HepG2 (cell line): ENCODE measurements around the gene WDR54. TPM values are rescaled to one million over a fixed set of nuclear protein-coding genes. Genes with fewer than 3 reads are reported as not detected.

Source experiments
- BORCS8-MEF2B ChIP-seq: sonication (generic); formaldehyde crosslinking; IDR thresholded peaks from 2 replicates; pipeline ENCODE4 v1.8.0; 2022; ENCODE audit warnings: mild to moderate bottlenecking, missing genetic modification reagents
- ERF ChIP-seq: IDR thresholded peaks from 2 replicates; pipeline ENCODE4 v1.6.1; 2018; ENCODE audit warnings: missing biosample characterization, missing genetic modification reagents
- FOSL1 ChIP-seq: sonication (generic); formaldehyde crosslinking; IDR thresholded peaks from 2 replicates; pipeline ENCODE4 v1.9.0; 2021; ENCODE audit warnings: missing genetic modification reagents, borderline replicate concordance
- FOXJ3 ChIP-seq: sonication (generic); formaldehyde crosslinking; IDR thresholded peaks from 2 replicates; pipeline ENCODE4 v1.4.0; 2020; ENCODE audit warnings: missing genetic modification reagents, mild to moderate bottlenecking, borderline replicate concordance
- JUNB ChIP-seq: sonication (generic); formaldehyde crosslinking; IDR thresholded peaks from 2 replicates; pipeline ENCODE4 v1.8.0; 2022; ENCODE audit warnings: missing genetic modification reagents, mild to moderate bottlenecking, borderline replicate concordance
- PHF21A ChIP-seq: sonication (generic); formaldehyde crosslinking; IDR thresholded peaks from 2 replicates; pipeline ENCODE4 v1.5.0; 2020; ENCODE audit warnings: mild to moderate bottlenecking, missing genetic modification reagents
- POLR2AphosphoS5 ChIP-seq: IDR thresholded peaks from 2 replicates; pipeline ENCODE4 v1.6.1; 2012; ENCODE audit warnings: low read depth, low read length
- RBFOX2 ChIP-seq: fragments of 200-400 bp; formaldehyde crosslinking; IDR thresholded peaks from 2 replicates; pipeline ENCODE4 v1.6.1; 2017; ENCODE audit warnings: low read depth, mild to moderate bottlenecking, low read length
- SP140L ChIP-seq: sonication (generic); formaldehyde crosslinking; IDR thresholded peaks from 2 replicates; pipeline ENCODE4 v1.4.0; 2020; ENCODE audit warnings: missing genetic modification reagents, borderline replicate concordance
- SRSF1 ChIP-seq: fragments of 200-400 bp; formaldehyde crosslinking; optimal IDR thresholded peaks from 2 replicates; pipeline ENCODE3; 2017; ENCODE audit warnings: mild to moderate bottlenecking, low read depth, low read length, moderate library complexity
- TGIF2 ChIP-seq: IDR thresholded peaks from 2 replicates; pipeline ENCODE4 v1.6.1; 2016; ENCODE audit warnings: control low read depth, missing compliant biosample characterization
- USF2 ChIP-seq, 2 experiments: sonication (generic) in 1 of 2; formaldehyde crosslinking in 1 of 2; IDR thresholded peaks; 2 replicates each; pipeline versions ENCODE4 v1.5.1 to v1.6.1; 2011 to 2020; ENCODE audit warnings: borderline replicate concordance in 1 of 2, low read depth in 1 of 2, low read length in 1 of 2, mild to moderate bottlenecking in 1 of 2, missing genetic modification reagents in 1 of 2, moderate library complexity in 1 of 2
- ZFY ChIP-seq: sonication (generic); formaldehyde crosslinking; IDR thresholded peaks from 2 replicates; pipeline ENCODE4 v1.4.0; 2020; ENCODE audit warnings: missing genetic modification reagents
- ZNF124 ChIP-seq: sonication (generic); formaldehyde crosslinking; IDR thresholded peaks from 2 replicates; pipeline ENCODE4 v1.4.0; 2020; ENCODE audit warnings: missing genetic modification reagents
- ZNF205 ChIP-seq: IDR thresholded peaks from 2 replicates; pipeline ENCODE4 v1.6.1; 2018; ENCODE audit warnings: missing biosample characterization, missing genetic modification reagents
- ZNF367 ChIP-seq: sonication (generic); formaldehyde crosslinking; IDR thresholded peaks from 2 replicates; pipeline ENCODE4 v1.4.0; 2020; ENCODE audit warnings: missing genetic modification reagents, borderline replicate concordance
- ZNF441 ChIP-seq: sonication (generic); formaldehyde crosslinking; IDR thresholded peaks from 2 replicates; pipeline ENCODE4 v1.7.0; 2021; ENCODE audit warnings: missing genetic modification reagents, borderline replicate concordance
- ZNF547 ChIP-seq: sonication (generic); formaldehyde crosslinking; IDR thresholded peaks from 2 replicates; pipeline ENCODE4 v1.5.1; 2020; ENCODE audit warnings: mild to moderate bottlenecking, missing genetic modification reagents
- ZNF607 ChIP-seq: sonication (generic); formaldehyde crosslinking; IDR thresholded peaks from 2 replicates; pipeline ENCODE4 v1.5.1; 2020; ENCODE audit warnings: missing genetic modification reagents, mild to moderate bottlenecking, borderline replicate concordance
- ZNF883 ChIP-seq: sonication (generic); formaldehyde crosslinking; IDR thresholded peaks from 2 replicates; pipeline ENCODE4 v1.5.1; 2020; ENCODE audit warnings: mild to moderate bottlenecking, missing genetic modification reagents; ENCODE audit errors: not compliant biosample characterization
- polyA plus RNA-seq, 8 experiments: library from polyadenylated mRNA; depleted of rRNA in 3 of 8; stranded (reverse) in 7 of 8; unstranded in 1 of 8; fragments of >200 nt; fragmentation: Illumina TruSeq in 4 of 8; extraction: Trizol in 4 of 8; gene quantifications; 2 replicates each; pipeline versions ENCODE4 v1.2.1 to v1.2.3, GENCODE V29; 2011 to 2016; ENCODE audit warnings: low read depth in 4 of 8, missing spikeins in 1 of 8, mixed read lengths in 1 of 8; ENCODE audit not compliant: insufficient read depth in 1 of 8
- total RNA-seq, 5 experiments: library from RNA; depleted of rRNA; stranded (reverse); fragments of >200 nt; fragmentation: Illumina TruSeq; extraction: Trizol; gene quantifications; 2 replicates each; pipeline ENCODE4 v1.2.3, GENCODE V29; 2016; ENCODE audit warnings: low read depth in 1 of 5
- TF ChIP-seq, protein P1 (sequence below): sonication (generic); formaldehyde crosslinking; IDR thresholded peaks from 2 replicates; pipeline ENCODE4 v1.4.0; 2020; ENCODE audit warnings: missing genetic modification reagents, borderline replicate concordance
- TF ChIP-seq, protein P2 (sequence below): sonication (generic); formaldehyde crosslinking; IDR thresholded peaks from 2 replicates; pipeline ENCODE4 v1.4.0; 2020; ENCODE audit warnings: mild to moderate bottlenecking, missing genetic modification reagents
- TF ChIP-seq, protein P3 (sequence below): sonication (generic); formaldehyde crosslinking; IDR thresholded peaks from 2 replicates; pipeline ENCODE4 v1.8.0; 2022; ENCODE audit warnings: missing genetic modification reagents, mild to moderate bottlenecking, inconsistent platforms, borderline replicate concordance

The WDR54 gene
- total and polyA plus RNA-seq, 2 of the 13 experiments (the other 11 are each of a cell fraction or from before 2014, with no cell fraction given) = 2.0 to 17.3 TPM

- TF ChIP-seq, protein P1, sequence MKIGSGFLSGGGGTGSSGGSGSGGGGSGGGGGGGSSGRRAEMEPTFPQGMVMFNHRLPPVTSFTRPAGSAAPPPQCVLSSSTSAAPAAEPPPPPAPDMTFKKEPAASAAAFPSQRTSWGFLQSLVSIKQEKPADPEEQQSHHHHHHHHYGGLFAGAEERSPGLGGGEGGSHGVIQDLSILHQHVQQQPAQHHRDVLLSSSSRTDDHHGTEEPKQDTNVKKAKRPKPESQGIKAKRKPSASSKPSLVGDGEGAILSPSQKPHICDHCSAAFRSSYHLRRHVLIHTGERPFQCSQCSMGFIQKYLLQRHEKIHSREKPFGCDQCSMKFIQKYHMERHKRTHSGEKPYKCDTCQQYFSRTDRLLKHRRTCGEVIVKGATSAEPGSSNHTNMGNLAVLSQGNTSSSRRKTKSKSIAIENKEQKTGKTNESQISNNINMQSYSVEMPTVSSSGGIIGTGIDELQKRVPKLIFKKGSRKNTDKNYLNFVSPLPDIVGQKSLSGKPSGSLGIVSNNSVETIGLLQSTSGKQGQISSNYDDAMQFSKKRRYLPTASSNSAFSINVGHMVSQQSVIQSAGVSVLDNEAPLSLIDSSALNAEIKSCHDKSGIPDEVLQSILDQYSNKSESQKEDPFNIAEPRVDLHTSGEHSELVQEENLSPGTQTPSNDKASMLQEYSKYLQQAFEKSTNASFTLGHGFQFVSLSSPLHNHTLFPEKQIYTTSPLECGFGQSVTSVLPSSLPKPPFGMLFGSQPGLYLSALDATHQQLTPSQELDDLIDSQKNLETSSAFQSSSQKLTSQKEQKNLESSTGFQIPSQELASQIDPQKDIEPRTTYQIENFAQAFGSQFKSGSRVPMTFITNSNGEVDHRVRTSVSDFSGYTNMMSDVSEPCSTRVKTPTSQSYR (CRISPR knock-in tag) = peak; percentile 58; the same call in 1 of the 2 replicates
- TF ChIP-seq JUNB (CRISPR knock-in tag) = no peak
- TF ChIP-seq SRSF1 = peak; percentile 58
- TF ChIP-seq ZNF883 (CRISPR knock-in tag) = peak; percentile 83
- no peak for TF ChIP-seq USF2 (IDR thresholded peaks at IDR 0.05; ENCODE audit: low read depth, low read length)
- TF ChIP-seq USF2 (CRISPR knock-in tag; IDR thresholded peaks at IDR 0.05; ENCODE audit: borderline replicate concordance) = no peak; the same call in 1 of the 2 replicates
- peak; percentile 83; the same call in 1 of the 2 replicates for TF ChIP-seq POLR2AphosphoS5
- TF ChIP-seq ZNF607 (CRISPR knock-in tag) = peak; percentile 74
- TF ChIP-seq SP140L (CRISPR knock-in tag) = no peak; the same call in 1 of the 2 replicates
- TF ChIP-seq PHF21A (CRISPR knock-in tag) = peak; percentile 95
- TF ChIP-seq TGIF2 = peak; percentile 27; the same call in 1 of the 2 replicates
- TF ChIP-seq ZNF547 = peak; percentile 92
- peak; percentile 94 for TF ChIP-seq RBFOX2
- no peak for TF ChIP-seq ZNF367 (CRISPR knock-in tag)
- peak; percentile 95 for TF ChIP-seq ZFY (CRISPR knock-in tag)
- peak; percentile 59; the same call in 1 of the 2 replicates for TF ChIP-seq ZNF205 (CRISPR knock-in tag)
- peak; percentile 95 for TF ChIP-seq BORCS8-MEF2B (CRISPR knock-in tag)
- TF ChIP-seq ZNF441 (CRISPR knock-in tag) = peak; percentile 88; the same call in 1 of the 2 replicates
- TF ChIP-seq ZNF124 (CRISPR knock-in tag) = no peak
- peak; percentile 80 for TF ChIP-seq ERF (CRISPR knock-in tag)
- peak; percentile 60; the same call in 1 of the 2 replicates for TF ChIP-seq FOXJ3 (CRISPR knock-in tag)
- TF ChIP-seq, protein P2, sequence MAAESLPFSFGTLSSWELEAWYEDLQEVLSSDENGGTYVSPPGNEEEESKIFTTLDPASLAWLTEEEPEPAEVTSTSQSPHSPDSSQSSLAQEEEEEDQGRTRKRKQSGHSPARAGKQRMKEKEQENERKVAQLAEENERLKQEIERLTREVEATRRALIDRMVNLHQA = no peak
- peak; percentile 50; the same call in 1 of the 2 replicates for TF ChIP-seq FOSL1 (CRISPR knock-in tag)
- TF ChIP-seq, protein P3, sequence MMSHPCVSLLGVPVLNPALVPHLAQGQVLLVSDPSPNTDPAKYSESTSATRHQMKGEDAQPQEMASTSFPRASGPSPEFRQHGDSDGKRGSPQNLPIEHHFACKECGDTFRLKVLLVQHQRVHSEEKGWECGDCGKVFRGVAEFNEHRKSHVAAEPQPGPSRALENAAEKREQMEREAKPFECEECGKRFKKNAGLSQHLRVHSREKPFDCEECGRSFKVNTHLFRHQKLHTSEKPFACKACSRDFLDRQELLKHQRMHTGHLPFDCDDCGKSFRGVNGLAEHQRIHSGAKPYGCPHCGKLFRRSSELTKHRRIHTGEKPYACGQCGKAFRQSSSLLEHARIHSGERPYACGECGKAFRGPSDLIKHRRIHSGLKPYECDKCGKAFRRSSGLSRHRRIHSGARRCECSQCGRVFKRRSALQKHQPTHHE (CRISPR knock-in tag) = peak; percentile 52; the same call in 1 of the 2 replicates
Observed at GRCh38 chr2:74440378-74441169, 19.0 kb downstream of the WDR54 start (continued).
